SKM-1 (cell line): Measurements from ENCODE around the gene NUPR1.
"Not testable (repeated sequence)": the region's sequence is repeated elsewhere in the genome, so short reads cannot be mapped to it uniquely, and the experiment has no call there.

Experiments
- DNase-seq: peaks from one replicate; lab custom pipeline; 2025; ENCODE audit not compliant: unreplicated experiment; lab: John Stamatoyannopoulos, UW

Gene NUPR1

GRCh38 chr16:28499854-28500253 lies 38.9 kb downstream of the NUPR1 start:
- no peak for DNase-seq

GRCh38 chr16:28498666-28499381 lies 40.0 kb downstream of the NUPR1 start:
- DNase-seq, result no peak

- no peak for DNase-seq
These were observed 40.7 kb downstream of the NUPR1 start for GRCh38 chr16:28497861-28498599.

GRCh38 chr16:28497386-28497785 lies 41.4 kb downstream of the NUPR1 start:
- no peak for DNase-seq

- DNase-seq, result no peak
These were observed 41.9 kb downstream of the NUPR1 start for GRCh38 chr16:28496844-28497243.

GRCh38 chr16:28495795-28496749 lies 42.7 kb downstream of the NUPR1 start:
- DNase-seq, result no peak

- DNase-seq, result peak; percentile 31
These were observed 43.5 kb downstream of the NUPR1 start for GRCh38 chr16:28495098-28495793.

GRCh38 chr16:28494121-28494851 lies 44.5 kb downstream of the NUPR1 start, which contains the start of gene APOBR:
APOBR (plus strand) TSS chr16:28494643; CDS start chr16:28494682, 39 bp downstream.
- peak; percentile 98 for DNase-seq

- DNase-seq, result no peak
These were observed 46.3 kb downstream of the NUPR1 start for GRCh38 chr16:28492511-28492910.

GRCh38 chr16:28491970-28492474 lies 46.8 kb downstream of the NUPR1 start, which contains the start of gene CLN3:
CLN3 (minus strand) TSS chr16:28492074; CDS start chr16:28491759, 315 bp downstream.
- DNase-seq, result peak; percentile 86

- DNase-seq, result peak; percentile 78
These were observed 47.4 kb downstream of the NUPR1 start for GRCh38 chr16:28491230-28491969.

- DNase-seq, result no peak
These were observed 52.5 kb downstream of the NUPR1 start for GRCh38 chr16:28486266-28486665.

- DNase-seq, result not testable (repeated sequence)
These were observed 55.4 kb downstream of the NUPR1 start for GRCh38 chr16:28483361-28483760.
